Naive thymus-derived CD4-positive, alpha-beta T cell (primary cell): ENCODE data around the gene KCNQ5. TPM values are rescaled to one million over a fixed set of nuclear protein-coding genes. Genes with fewer than 3 reads are reported as not detected.
"Not testable (repeated sequence)": the region's sequence is repeated elsewhere in the genome, so short reads cannot be mapped to it uniquely, and the experiment has no call there.

Source experiments
- ATAC-seq: fragments of 150-1000 bp; cut with Tn5 transposase; 2 replicates; pipeline ENCODE4 v1.10.0; 2021; ENCODE audit warnings: mild to moderate bottlenecking, moderate library complexity
- CTCF ChIA-PET: fragments of 350-600 bp; sonication (Branson Sonifier 250); formaldehyde crosslinking; loops from one replicate; lab custom pipeline; 2021; ENCODE audit warnings: antibody characterized with exemption; lab: Charles Lee
- POLR2A ChIA-PET: fragments of 350-600 bp; sonication (Branson Sonifier 250); formaldehyde crosslinking; loops from one replicate; lab custom pipeline; 2021; ENCODE audit warnings: antibody characterized with exemption, inconsistent platforms; lab: Charles Lee
- DNase-seq, 9 donors: peaks; one replicate each; pipeline versions ENCODE4 v3.0.0 to v3.0.0-alpha.2; 2020 to 2022; ENCODE audit warnings: mixed read lengths in 1 of 9
- H3K27ac ChIP-seq: one replicate; pipeline ENCODE4 v1.7.0; 2013; ENCODE audit warnings: mild to moderate bottlenecking, low read depth, low read length, moderate library complexity
- H3K27me3 ChIP-seq, 2 donors: one replicate each; pipeline ENCODE4 v1.7.0; 2013; ENCODE audit warnings: low read length in 2 of 2, mild to moderate bottlenecking in 2 of 2, moderate library complexity in 2 of 2; ENCODE audit not compliant: control insufficient read depth in 2 of 2, insufficient read depth in 2 of 2
- H3K36me3 ChIP-seq, 3 experiments: 1 replicate in 2 of 3; 2 replicates in 1 of 3; pipeline ENCODE4 v1.7.0; 2013; ENCODE audit warnings: low read length in 3 of 3, mild to moderate bottlenecking in 3 of 3, moderate library complexity in 1 of 3; ENCODE audit not compliant: insufficient read depth in 3 of 3, control insufficient read depth in 2 of 3
- H3K4me1 ChIP-seq, 2 donors: one replicate each; pipeline ENCODE4 v1.7.0; 2013; ENCODE audit warnings: low read length in 2 of 2, mild to moderate bottlenecking in 2 of 2, moderate library complexity in 1 of 2; ENCODE audit not compliant: control insufficient read depth in 2 of 2, insufficient read depth in 2 of 2
- H3K4me3 ChIP-seq: 2 replicates; pipeline ENCODE4 v1.7.0; 2013; ENCODE audit warnings: mild to moderate bottlenecking, low read length
- H3K9me3 ChIP-seq, 3 experiments: 1 replicate in 2 of 3; 2 replicates in 1 of 3; pipeline ENCODE4 v1.7.0; 2013; ENCODE audit warnings: low read length in 3 of 3; ENCODE audit not compliant: control insufficient read depth in 2 of 3
- H3K27ac Mint-ChIP-seq, 9 donors: one replicate each; pipeline ENCODE4 v1.8.0; 2020 to 2022; ENCODE audit warnings: mixed read lengths in 9 of 9, mild to moderate bottlenecking in 8 of 9, moderate library complexity in 5 of 9, inconsistent platforms in 2 of 9
- H3K27me3 Mint-ChIP-seq, 5 donors: one replicate each; pipeline ENCODE4 v1.8.0; 2021 to 2022; ENCODE audit warnings: mixed read lengths in 5 of 5, mild to moderate bottlenecking in 1 of 5
- H3K36me3 Mint-ChIP-seq, 5 donors: one replicate each; pipeline ENCODE4 v1.8.0; 2020 to 2022; ENCODE audit warnings: mixed read lengths in 5 of 5, mild to moderate bottlenecking in 3 of 5, inconsistent platforms in 1 of 5
- H3K4me1 Mint-ChIP-seq, 7 donors: one replicate each; pipeline ENCODE4 v1.8.0; 2020 to 2022; ENCODE audit warnings: mixed read lengths in 7 of 7, mild to moderate bottlenecking in 3 of 7, inconsistent platforms in 1 of 7
- H3K4me3 Mint-ChIP-seq, 10 donors: one replicate each; pipeline ENCODE4 v1.8.0; 2020 to 2022; ENCODE audit warnings: mild to moderate bottlenecking in 10 of 10, mixed read lengths in 10 of 10, moderate library complexity in 6 of 10, inconsistent platforms in 2 of 10
- H3K9me3 Mint-ChIP-seq, 11 donors: one replicate each; pipeline ENCODE4 v1.8.0; 2020 to 2022; ENCODE audit warnings: mixed read lengths in 11 of 11, mild to moderate bottlenecking in 4 of 11, inconsistent platforms in 1 of 11, moderate library complexity in 1 of 11
- intact Hi-C, 2 donors: fragments of 100-400 bp; cut with micrococcal nuclease; formaldehyde crosslinking; loops; one replicate each; pipeline ENCODE4 v1.15.1; 2023
- polyA plus RNA-seq, 2 donors: library from polyadenylated mRNA; unstranded; fragments of 300-500 nt; fragmentation: Illumina TruSeq; gene quantifications; one replicate each; pipeline ENCODE4 v1.2.3, GENCODE V29; 2021
- total RNA-seq, 6 experiments: library from RNA in 5 of 6; stranded (reverse) in 5 of 6; gene quantifications; 1 replicate in 5 of 6; 2 replicates in 1 of 6; pipeline ENCODE4 v1.2.3 and lab custom pipeline; 2021 to 2026

Gene KCNQ5
- total RNA-seq (10 to 100 TPM in 3 of 5 experiments, 1 to 10 TPM in 2; 5.6 to 18.3 (median 10.6) TPM), polyA plus RNA-seq (1 to 10 TPM; 2.3 to 4.6 TPM), total RNA-seq (lab: John Stamatoyannopoulos, UW) (8.9 reads per million, percentile 33 among the genes with 10 or more reads in this experiment)

- ChIA-PET CTCF (interaction anchor here (0.8 to 2.4 kb wide), 6 partner anchors 10 to 509 kb away, joined by 3 to 8 read pairs (median 3); no protein-coding TSS in a partner anchor), POLR2A (interaction anchor here (0.6 to 1.2 kb wide), 4 partner anchors 9 to 899 kb away, joined by 3 to 4 read pairs (median 4); no protein-coding TSS in a partner anchor)
- peak within 1 kb of the TSS; percentile 52 for H3K27ac ChIP-seq
- no peaks in the 10 kb centered on the region for H3K9me3 ChIP-seq
- intact Hi-C loops = loop anchor here (1.0 to 10.0 kb wide), 14 partner anchors 8 to 1954 kb away; partner anchors contain the start of genes EEF1A1 (in 2 of the 2), KHDC1 (in 2 of the 2), MTO1 (in 1 of the 2) and OGFRL1 (in 1 of the 2)
- ATAC-seq = no peak
- peak within 1 kb of the TSS; percentile 85 to 99 (median 95) for H3K27ac Mint-ChIP-seq
- H3K36me3 ChIP-seq = no peaks in the 10 kb centered on the region
- H3K27me3 Mint-ChIP-seq = no peaks in the 10 kb centered on the region
- DNase-seq = peak in 6 of 9 donors; percentile 8 to 39 (median 22)
- peak within 1 kb of the TSS; percentile 82 for H3K4me3 ChIP-seq
- peaks cover 17 to 27% of the 10 kb centered on the region in 2 donors for H3K4me1 ChIP-seq
- no peaks in the 10 kb centered on the region for H3K9me3 Mint-ChIP-seq
- H3K4me1 Mint-ChIP-seq = peaks cover 42 to 67% (median 48%) of the 10 kb centered on the region in 7 donors
- H3K27me3 ChIP-seq = no peaks in the 10 kb centered on the region
- peaks cover 0 to 3% (median under 1%) of the 10 kb centered on the region in 5 donors for H3K36me3 Mint-ChIP-seq
- peak within 1 kb of the TSS; percentile 90 to 100 (median 94) for H3K4me3 Mint-ChIP-seq
Measured at GRCh38 chr6:72621291-72622093, at the start of gene KCNQ5. Gene KCNQ5 (plus strand): TSS chr6:72622064.

- ChIA-PET POLR2A (no interaction called here), CTCF (interaction anchor here (0.6 to 1.3 kb wide), 6 partner anchors 28 to 552 kb away, joined by 3 to 5 read pairs (median 5); no protein-coding TSS in a partner anchor)
- Mint-ChIP-seq H3K36me3 (no peaks in the 10 kb centered on the region), H3K27me3 (peaks cover 0 to 7% (median 0%) of the 10 kb centered on the region in 5 donors), H3K4me3 (no peak overlapping the region), H3K27ac (no peak overlapping the region), H3K4me1 (peaks cover 0 to 5% (median 0%) of the 10 kb centered on the region in 7 donors), H3K9me3 (peaks cover 0 to 4% (median 0%) of the 10 kb centered on the region in 11 donors)
- intact Hi-C loops = loop anchor here (5.0 kb wide), 1 partner anchor 168 kb away; no protein-coding TSS in a partner anchor
- Histone ChIP-seq H3K36me3 (no peaks in the 10 kb centered on the region), H3K27ac (no peak overlapping the region), H3K27me3 (no peaks in the 10 kb centered on the region), H3K4me3 (no peak overlapping the region), H3K9me3 (no peaks in the 10 kb centered on the region), H3K4me1 (no peaks in the 10 kb centered on the region)
- ATAC-seq (no peak), DNase-seq (no peak)
Measured at GRCh38 chr6:72579865-72580264, 42.0 kb upstream of the KCNQ5 start.

GRCh38 chr6:72580281-72580940, 41.5 kb upstream of the KCNQ5 start:
- Mint-ChIP-seq H3K27me3 (peaks cover 0 to 7% (median 0%) of the 10 kb centered on the region in 5 donors), H3K4me3 (no peak overlapping the region), H3K9me3 (peaks cover 0 to 4% (median 0%) of the 10 kb centered on the region in 11 donors), H3K36me3 (no peaks in the 10 kb centered on the region), H3K4me1 (peaks cover 0 to 5% (median 0%) of the 10 kb centered on the region in 7 donors), H3K27ac (no peak overlapping the region)
- no peak overlapping the region for H3K27ac ChIP-seq
- no peaks in the 10 kb centered on the region for H3K27me3 ChIP-seq
- peak; percentile 72 for ATAC-seq
- H3K9me3 ChIP-seq = no peaks in the 10 kb centered on the region
- intact Hi-C loops = loop anchor here (5.0 kb wide), 1 partner anchor 168 kb away; no protein-coding TSS in a partner anchor
- H3K4me3 ChIP-seq = no peak overlapping the region
- peak in 1 of 9 donors; percentile 8 for DNase-seq
- CTCF ChIA-PET = interaction anchor here (0.6 to 1.3 kb wide), 8 partner anchors 27 to 551 kb away, joined by 3 to 5 read pairs (median 4); no protein-coding TSS in a partner anchor
- H3K36me3 ChIP-seq = no peaks in the 10 kb centered on the region
- POLR2A ChIA-PET = no interaction called here
- no peaks in the 10 kb centered on the region for H3K4me1 ChIP-seq

GRCh38 chr6:72580950-72581349, 40.9 kb upstream of the KCNQ5 start:
- H3K4me3 ChIP-seq, H3K27me3 ChIP-seq, ATAC-seq, H3K36me3 ChIP-seq, H3K27ac ChIP-seq, DNase-seq, H3K9me3 ChIP-seq, H3K36me3 Mint-ChIP-seq, H3K27me3 Mint-ChIP-seq, H3K4me1 Mint-ChIP-seq, H3K9me3 Mint-ChIP-seq, POLR2A ChIA-PET, H3K4me3 Mint-ChIP-seq, H3K4me1 ChIP-seq: not testable (repeated sequence)
- CTCF ChIA-PET = interaction anchor here (0.8 to 1.3 kb wide), 6 partner anchors 28 to 548 kb away, joined by 3 to 5 read pairs (median 4); no protein-coding TSS in a partner anchor
- intact Hi-C loops = loop anchor here (5.0 kb wide), 1 partner anchor 169 kb away; no protein-coding TSS in a partner anchor
- peak overlapping the region in 1 of 9 donors; percentile 64 for H3K27ac Mint-ChIP-seq

GRCh38 chr6:72588155-72588554, 33.7 kb upstream of the KCNQ5 start:
- no peaks in the 10 kb centered on the region for H3K36me3 ChIP-seq
- POLR2A ChIA-PET = interaction anchor here (0.8 kb wide), 1 partner anchor 29 kb away, joined by 3 read pairs; no protein-coding TSS in a partner anchor
- H3K4me3 ChIP-seq = no peak overlapping the region
- H3K27me3 ChIP-seq = no peaks in the 10 kb centered on the region
- CTCF ChIA-PET = interaction anchor here (0.8 to 1.2 kb wide), 2 partner anchors 28 to 37 kb away, joined by 3 read pairs; no protein-coding TSS in a partner anchor
- Mint-ChIP-seq H3K36me3 (no peaks in the 10 kb centered on the region), H3K27ac (no peak overlapping the region), H3K9me3 (peaks cover 0 to 4% (median 0%) of the 10 kb centered on the region in 11 donors), H3K4me1 (peaks cover 0 to 7% (median 7%) of the 10 kb centered on the region in 7 donors), H3K27me3 (peaks cover 0 to 5% (median 0%) of the 10 kb centered on the region in 5 donors), H3K4me3 (no peak overlapping the region)
- ATAC-seq (no peak), DNase-seq (no peak)
- H3K9me3 ChIP-seq = no peaks in the 10 kb centered on the region
- H3K27ac ChIP-seq = no peak overlapping the region
- intact Hi-C loops = no loop called here
- H3K4me1 ChIP-seq = no peaks in the 10 kb centered on the region

GRCh38 chr6:72589096-72589495, 32.8 kb upstream of the KCNQ5 start:
- ATAC-seq (no peak), DNase-seq (no peak)
- Mint-ChIP-seq H3K27ac (no peak overlapping the region), H3K36me3 (no peaks in the 10 kb centered on the region), H3K4me1 (peaks cover 0 to 7% (median 7%) of the 10 kb centered on the region in 7 donors), H3K4me3 (no peak overlapping the region), H3K27me3 (peaks cover 0 to 9% (median 0%) of the 10 kb centered on the region in 5 donors), H3K9me3 (no peaks in the 10 kb centered on the region)
- H3K4me3 ChIP-seq = no peak overlapping the region
- CTCF ChIA-PET = interaction anchor here (1.2 kb wide), 1 partner anchor 27 kb away, joined by 3 read pairs; no protein-coding TSS in a partner anchor
- no peaks in the 10 kb centered on the region for H3K4me1 ChIP-seq
- intact Hi-C loops = no loop called here
- no peaks in the 10 kb centered on the region for H3K9me3 ChIP-seq
- H3K27ac ChIP-seq = no peak overlapping the region
- H3K27me3 ChIP-seq = no peaks in the 10 kb centered on the region
- POLR2A ChIA-PET = interaction anchor here (0.6 to 1.0 kb wide), 4 partner anchors 10 to 154 kb away, joined by 3 to 4 read pairs (median 3); no protein-coding TSS in a partner anchor
- no peaks in the 10 kb centered on the region for H3K36me3 ChIP-seq
